CD14-positive monocyte (primary cell): Measurements from ENCODE around the gene FNDC3B. TPM values are rescaled to one million over a fixed set of nuclear protein-coding genes. Genes with fewer than 3 reads are reported as not detected.

Experiments used
- DNase-seq, 3 donors: peaks; one replicate each; pipeline ENCODE4 v3.0.0-alpha.2; 2011 to 2022
- H2AFZ ChIP-seq: 2 replicates; pipeline ENCODE4 v1.6.0; 2012; ENCODE audit warnings: mild to moderate bottlenecking, low read depth, low read length, inconsistent platforms; ENCODE audit not compliant: insufficient read depth, poor library complexity, severe bottlenecking
- H3K27ac ChIP-seq, 2 donors: 1 replicate in 1 of 2; 2 replicates in 1 of 2; pipeline ENCODE4 v1.5.1; 2012 to 2013; ENCODE audit warnings: low read length in 2 of 2, control low read depth in 1 of 2, inconsistent platforms in 1 of 2, low read depth in 1 of 2, mild to moderate bottlenecking in 1 of 2
- H3K27me3 ChIP-seq, 2 donors: one replicate each; pipeline versions ENCODE4 v1.6.0 to v1.6.1; 2011 to 2013; ENCODE audit warnings: low read length in 2 of 2; ENCODE audit not compliant: control insufficient read depth in 2 of 2, insufficient read depth in 2 of 2
- H3K36me3 ChIP-seq, 2 donors: replicated peaks in 1 of 2; 1 replicate in 1 of 2; 2 replicates in 1 of 2; pipeline versions ENCODE4 v1.5.1 to v1.6.1; 2012 to 2013; ENCODE audit warnings: low read length in 2 of 2, control low read depth in 1 of 2, inconsistent platforms in 1 of 2, mild to moderate bottlenecking in 1 of 2; ENCODE audit not compliant: insufficient read depth in 2 of 2, control insufficient read depth in 1 of 2
- H3K4me1 ChIP-seq, 2 donors: 1 replicate in 1 of 2; 2 replicates in 1 of 2; pipeline versions ENCODE4 v1.5.1 to v1.6.1; 2012 to 2013; ENCODE audit warnings: low read length in 2 of 2, control low read depth in 1 of 2, inconsistent platforms in 1 of 2, mild to moderate bottlenecking in 1 of 2, moderate library complexity in 1 of 2; ENCODE audit not compliant: insufficient read depth in 2 of 2, control insufficient read depth in 1 of 2
- H3K4me2 ChIP-seq: replicated peaks from 2 replicates; pipeline ENCODE3; 2012; ENCODE audit warnings: low read length, moderate library complexity, mild to moderate bottlenecking; ENCODE audit not compliant: poor library complexity, severe bottlenecking; ENCODE audit errors: extremely low read depth
- H3K4me3 ChIP-seq, 3 experiments: fragments of 200-600 bp in 1 of 3; sonication (generic) in 1 of 3; replicated peaks in 1 of 3; 1 replicate in 2 of 3; 2 replicates in 1 of 3; pipeline ENCODE4 v1.5.1; 2011 to 2013; ENCODE audit warnings: low read length in 3 of 3, mild to moderate bottlenecking in 3 of 3, control low read depth in 2 of 3, low read depth in 2 of 3, inconsistent platforms in 1 of 3, moderate library complexity in 1 of 3
- H3K79me2 ChIP-seq: 2 replicates; pipeline ENCODE4 v1.6.0; 2012; ENCODE audit warnings: mild to moderate bottlenecking, control low read depth, inconsistent platforms, low read length, moderate library complexity; ENCODE audit not compliant: insufficient read depth
- H3K9ac ChIP-seq: 2 replicates; pipeline ENCODE4 v1.6.0; 2017; ENCODE audit warnings: low read length, mild to moderate bottlenecking; ENCODE audit not compliant: insufficient read depth, poor library complexity, severe bottlenecking
- H3K9me3 ChIP-seq, 2 donors: replicated peaks in 1 of 2; 1 replicate in 1 of 2; 2 replicates in 1 of 2; pipeline versions ENCODE4 v1.5.1 to v1.6.1; 2012 to 2013; ENCODE audit warnings: low read length in 2 of 2, control low read depth in 1 of 2; ENCODE audit not compliant: control insufficient read depth in 1 of 2, insufficient read depth in 1 of 2
- H4K20me1 ChIP-seq: 2 replicates; pipeline ENCODE4 v1.6.0; 2012; ENCODE audit warnings: mild to moderate bottlenecking, low read length, control low read depth, moderate library complexity; ENCODE audit not compliant: insufficient read depth
- H3K27ac Mint-ChIP-seq, 7 donors: one replicate each; pipeline ENCODE4 v1.8.0; 2020; ENCODE audit warnings: mild to moderate bottlenecking in 7 of 7, mixed read lengths in 7 of 7, moderate library complexity in 6 of 7, inconsistent platforms in 2 of 7
- H3K27me3 Mint-ChIP-seq, 3 donors: one replicate each; pipeline ENCODE4 v1.8.0; 2021 to 2022; ENCODE audit warnings: low read depth in 3 of 3, mild to moderate bottlenecking in 3 of 3, mixed read lengths in 3 of 3, moderate library complexity in 3 of 3, inconsistent platforms in 1 of 3
- H3K36me3 Mint-ChIP-seq, 2 donors: one replicate each; pipeline ENCODE4 v1.8.0; 2020; ENCODE audit warnings: mixed read lengths in 2 of 2, inconsistent platforms in 1 of 2, mild to moderate bottlenecking in 1 of 2
- H3K4me1 Mint-ChIP-seq: one replicate; pipeline ENCODE4 v1.8.0; 2020; ENCODE audit warnings: mild to moderate bottlenecking, mixed read lengths
- H3K4me3 Mint-ChIP-seq, 2 donors: one replicate each; pipeline ENCODE4 v1.8.0; 2020; ENCODE audit warnings: mild to moderate bottlenecking in 2 of 2, mixed read lengths in 2 of 2, moderate library complexity in 1 of 2
- H3K9me3 Mint-ChIP-seq, 7 donors: one replicate each; pipeline ENCODE4 v1.8.0; 2020 to 2022; ENCODE audit warnings: mixed read lengths in 7 of 7, mild to moderate bottlenecking in 6 of 7, moderate library complexity in 6 of 7, inconsistent platforms in 2 of 7
- WGBS: methylation state at CpG from one replicate; pipeline ENCODE4 v1.1.5; 2013; ENCODE audit warnings: missing lambda C conversion rate; ENCODE audit not compliant: insufficient coverage; 5-methylcytosine and 5-hydroxymethylcytosine counted together
- intact Hi-C, 2 donors: fragments of 100-400 bp; cut with micrococcal nuclease; formaldehyde crosslinking; loops; one replicate each; pipeline versions ENCODE4 v1.15.0 to v1.15.1; 2023
- polyA plus RNA-seq, 3 donors: library from polyadenylated mRNA; depleted of rRNA in 1 of 3; unstranded in 2 of 3; stranded (reverse) in 1 of 3; fragments of 300-500 nt in 2 of 3; fragments of >200 nt in 1 of 3; fragmentation: Illumina TruSeq in 2 of 3; gene quantifications; 1 replicate in 2 of 3; 2 replicates in 1 of 3; pipeline ENCODE4 v1.2.3, GENCODE V29; 2012 to 2021
- TF ChIP-seq, protein P1 (sequence below): fragments of 200-600 bp; IDR thresholded peaks from one replicate; pipeline ENCODE4 v1.8.0; 2022; ENCODE audit warnings: antibody characterized with exemption, mild to moderate bottlenecking

Gene FNDC3B
- polyA plus RNA-seq, 3 donors = 19.6 to 36.1 (median 25.7) TPM

- peaks cover 67% of the 10 kb centered on the region for H4K20me1 ChIP-seq
- peak overlapping the region in 1 of 2 donors; percentile 64 for H3K27ac ChIP-seq
- Mint-ChIP-seq H3K4me1 (peaks cover 62% of the 10 kb centered on the region), H3K4me3 (no peak overlapping the region), H3K27me3 (no peaks in the 10 kb centered on the region), H3K27ac (peak overlapping the region; percentile 18 to 88 (median 81)), H3K36me3 (peaks cover 6 to 16% of the 10 kb centered on the region in 2 donors), H3K9me3 (peaks cover 0 to 12% (median 2%) of the 10 kb centered on the region in 7 donors)
- H3K4me1 ChIP-seq = peaks cover 21 to 50% of the 10 kb centered on the region in 2 donors
- 83% methylated on average over 3 of the region's 7 CpGs for WGBS
- DNase-seq = no peak
- intact Hi-C loops = no loop called here
- peaks cover 96% of the 10 kb centered on the region for H3K79me2 ChIP-seq
- H3K27me3 ChIP-seq = no peaks in the 10 kb centered on the region
- H2AFZ ChIP-seq = no peak overlapping the region
- H3K4me2 ChIP-seq = no peak overlapping the region
- H3K36me3 ChIP-seq = no peaks in the 10 kb centered on the region
- no peak overlapping the region for H3K9ac ChIP-seq
- no peak overlapping the region for H3K4me3 ChIP-seq
- peaks cover 0 to 7% of the 10 kb centered on the region in 2 donors for H3K9me3 ChIP-seq
- TF ChIP-seq, protein P1, sequence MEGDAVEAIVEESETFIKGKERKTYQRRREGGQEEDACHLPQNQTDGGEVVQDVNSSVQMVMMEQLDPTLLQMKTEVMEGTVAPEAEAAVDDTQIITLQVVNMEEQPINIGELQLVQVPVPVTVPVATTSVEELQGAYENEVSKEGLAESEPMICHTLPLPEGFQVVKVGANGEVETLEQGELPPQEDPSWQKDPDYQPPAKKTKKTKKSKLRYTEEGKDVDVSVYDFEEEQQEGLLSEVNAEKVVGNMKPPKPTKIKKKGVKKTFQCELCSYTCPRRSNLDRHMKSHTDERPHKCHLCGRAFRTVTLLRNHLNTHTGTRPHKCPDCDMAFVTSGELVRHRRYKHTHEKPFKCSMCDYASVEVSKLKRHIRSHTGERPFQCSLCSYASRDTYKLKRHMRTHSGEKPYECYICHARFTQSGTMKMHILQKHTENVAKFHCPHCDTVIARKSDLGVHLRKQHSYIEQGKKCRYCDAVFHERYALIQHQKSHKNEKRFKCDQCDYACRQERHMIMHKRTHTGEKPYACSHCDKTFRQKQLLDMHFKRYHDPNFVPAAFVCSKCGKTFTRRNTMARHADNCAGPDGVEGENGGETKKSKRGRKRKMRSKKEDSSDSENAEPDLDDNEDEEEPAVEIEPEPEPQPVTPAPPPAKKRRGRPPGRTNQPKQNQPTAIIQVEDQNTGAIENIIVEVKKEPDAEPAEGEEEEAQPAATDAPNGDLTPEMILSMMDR = no peak
Observed at GRCh38 chr3:172094621-172095557, 55.5 kb downstream of the FNDC3B start.

- TF ChIP-seq, protein P1 = no peak
- intact Hi-C loops = no loop called here
- Histone ChIP-seq H3K4me3 (no peak overlapping the region), H3K36me3 (no peaks in the 10 kb centered on the region), H3K79me2 (peaks cover 96% of the 10 kb centered on the region), H2AFZ (no peak overlapping the region), H3K27me3 (no peaks in the 10 kb centered on the region), H3K4me2 (peak overlapping the region; percentile 6), H3K9ac (no peak overlapping the region), H3K9me3 (peaks cover 0 to 7% of the 10 kb centered on the region in 2 donors), H3K27ac (peak overlapping the region in 1 of 2 donors; percentile 20), H3K4me1 (peaks cover 19 to 49% of the 10 kb centered on the region in 2 donors), H4K20me1 (peaks cover 64% of the 10 kb centered on the region)
- Mint-ChIP-seq H3K27ac (peak overlapping the region in 6 of 7 donors; percentile 9 to 77 (median 66)), H3K36me3 (peaks cover 6 to 8% of the 10 kb centered on the region in 2 donors), H3K27me3 (no peaks in the 10 kb centered on the region), H3K4me1 (peaks cover 61% of the 10 kb centered on the region), H3K4me3 (no peak overlapping the region), H3K9me3 (peaks cover 0 to 12% (median 2%) of the 10 kb centered on the region in 7 donors)
- WGBS = no CpG with 5 or more reads among the region's 3 CpGs
- peak; percentile 50 to 72 (median 70) for DNase-seq
Observed at GRCh38 chr3:172096881-172097420, 57.6 kb downstream of the FNDC3B start.
